ENCODE data around the gene SFSWAP. TPM values are rescaled to one million over a fixed set of nuclear protein-coding genes. Genes with fewer than 3 reads are reported as not detected.

The SFSWAP gene
- polyA plus RNA-seq, 3 donors: 43.9 to 61.8 (median 44.8) TPM

GRCh38 chr12:131747276-131748177, 36.6 kb downstream of the SFSWAP start:
- DNase-seq (ENCODE audit: extremely low read depth in 1 of 11, low read depth in 9 of 11, low spot score in 4 of 11): no peak

GRCh38 chr12:131749618-131750315, 38.9 kb downstream of the SFSWAP start:
- DNase-seq (ENCODE audit: extremely low read depth in 1 of 11, low read depth in 9 of 11, low spot score in 4 of 11): no peak

GRCh38 chr12:131751335-131751734, 40.4 kb downstream of the SFSWAP start:
- DNase-seq (ENCODE audit: extremely low read depth in 1 of 11, low read depth in 9 of 11, low spot score in 4 of 11): no peak

GRCh38 chr12:131752451-131752850, 41.6 kb downstream of the SFSWAP start:
- no peak for DNase-seq (ENCODE audit: extremely low read depth in 1 of 11, low read depth in 9 of 11, low spot score in 4 of 11)

- no peak for DNase-seq (ENCODE audit: extremely low read depth in 1 of 11, low read depth in 9 of 11, low spot score in 4 of 11)
These were observed 42.1 kb downstream of the SFSWAP start for GRCh38 chr12:131753005-131753404.

- DNase-seq (ENCODE audit: extremely low read depth in 1 of 11, low read depth in 9 of 11, low spot score in 4 of 11): no peak
These were observed 42.9 kb downstream of the SFSWAP start for GRCh38 chr12:131753757-131754156.

GRCh38 chr12:131754184-131754583, 43.3 kb downstream of the SFSWAP start:
- no peak for DNase-seq (ENCODE audit: extremely low read depth in 1 of 11, low read depth in 9 of 11, low spot score in 4 of 11)

GRCh38 chr12:131755305-131756113, 44.6 kb downstream of the SFSWAP start:
- no peak for DNase-seq (ENCODE audit: extremely low read depth in 1 of 11, low read depth in 9 of 11, low spot score in 4 of 11)

- DNase-seq (ENCODE audit: extremely low read depth in 1 of 11, low read depth in 9 of 11, low spot score in 4 of 11): no peak
These were observed 45.6 kb downstream of the SFSWAP start for GRCh38 chr12:131756441-131756840.

GRCh38 chr12:131757111-131757510, 46.2 kb downstream of the SFSWAP start:
- no peak for DNase-seq (ENCODE audit: extremely low read depth in 1 of 11, low read depth in 9 of 11, low spot score in 4 of 11)

- no peak for DNase-seq (ENCODE audit: extremely low read depth in 1 of 11, low read depth in 9 of 11, low spot score in 4 of 11)
These were observed 47.3 kb downstream of the SFSWAP start for GRCh38 chr12:131758016-131758739.

- no peak for DNase-seq (ENCODE audit: extremely low read depth in 1 of 11, low read depth in 9 of 11, low spot score in 4 of 11)
These were observed 48.3 kb downstream of the SFSWAP start for GRCh38 chr12:131759176-131759575.

- no peak for DNase-seq (ENCODE audit: extremely low read depth in 1 of 11, low read depth in 9 of 11, low spot score in 4 of 11)
These were observed 50.7 kb downstream of the SFSWAP start for GRCh38 chr12:131761638-131762037.

GRCh38 chr12:131764738-131765137, 53.8 kb downstream of the SFSWAP start:
- DNase-seq (ENCODE audit: extremely low read depth in 1 of 11, low read depth in 9 of 11, low spot score in 4 of 11): no peak

GRCh38 chr12:131765961-131766360, 55.1 kb downstream of the SFSWAP start:
- no peak for DNase-seq (ENCODE audit: extremely low read depth in 1 of 11, low read depth in 9 of 11, low spot score in 4 of 11)

GRCh38 chr12:131766382-131767107, 55.7 kb downstream of the SFSWAP start:
- DNase-seq (ENCODE audit: extremely low read depth in 1 of 11, low read depth in 9 of 11, low spot score in 4 of 11): no peak

GRCh38 chr12:131770120-131770519, 59.2 kb downstream of the SFSWAP start:
- DNase-seq (ENCODE audit: extremely low read depth in 1 of 11, low read depth in 9 of 11, low spot score in 4 of 11): no peak

GRCh38 chr12:131771965-131772364, 61.1 kb downstream of the SFSWAP start:
- DNase-seq (ENCODE audit: extremely low read depth in 1 of 11, low read depth in 9 of 11, low spot score in 4 of 11): no peak
